Activated T-helper 2 cell treated with anti-CD3 and anti-CD28 coated beads, Interferon-gamma antibody, Interleukin-2, Interleukin-4, amounts not matched to agents 10 μg/mL and 5 μg/mL and 100 μg/mL, durations not matched to agents 14 hours and 24 hours and 36 hours (primary cell): ENCODE results near the gene STMP1. TPM values are rescaled to one million over a fixed set of nuclear protein-coding genes. Genes with fewer than 3 reads are reported as not detected.

Experiments
- DNase-seq: peaks from one replicate; pipeline ENCODE4 v3.0.0; 2021; ENCODE audit warnings: low spot score
- H3K27ac Mint-ChIP-seq: one replicate; pipeline ENCODE4 v1.8.0; 2021; ENCODE audit warnings: mixed read lengths
- H3K27me3 Mint-ChIP-seq: one replicate; pipeline ENCODE4 v1.8.0; 2021; ENCODE audit warnings: low read depth, mixed read lengths
- H3K36me3 Mint-ChIP-seq: one replicate; pipeline ENCODE4 v1.8.0; 2021; ENCODE audit warnings: low read depth, mixed read lengths
- H3K4me1 Mint-ChIP-seq: one replicate; pipeline ENCODE4 v1.8.0; 2021; ENCODE audit warnings: low read depth, mixed read lengths
- H3K4me3 Mint-ChIP-seq: one replicate; pipeline ENCODE4 v1.8.0; 2021; ENCODE audit warnings: low read depth, mild to moderate bottlenecking, moderate library complexity, mixed read lengths
- H3K9me3 Mint-ChIP-seq: one replicate; pipeline ENCODE4 v1.8.0; 2021; ENCODE audit warnings: mixed read lengths
- intact Hi-C: fragments of 100-400 bp; cut with micrococcal nuclease; formaldehyde crosslinking; loops from one replicate; pipeline ENCODE4 v1.15.1; 2023
- total RNA-seq: library from RNA; stranded (reverse); gene quantifications from 2 replicates; pipeline ENCODE4 v1.2.3, GENCODE V29; 2022

STMP1 gene
- total RNA-seq, 1 donor from 2014 or later: 25.1 TPM

DNA sequence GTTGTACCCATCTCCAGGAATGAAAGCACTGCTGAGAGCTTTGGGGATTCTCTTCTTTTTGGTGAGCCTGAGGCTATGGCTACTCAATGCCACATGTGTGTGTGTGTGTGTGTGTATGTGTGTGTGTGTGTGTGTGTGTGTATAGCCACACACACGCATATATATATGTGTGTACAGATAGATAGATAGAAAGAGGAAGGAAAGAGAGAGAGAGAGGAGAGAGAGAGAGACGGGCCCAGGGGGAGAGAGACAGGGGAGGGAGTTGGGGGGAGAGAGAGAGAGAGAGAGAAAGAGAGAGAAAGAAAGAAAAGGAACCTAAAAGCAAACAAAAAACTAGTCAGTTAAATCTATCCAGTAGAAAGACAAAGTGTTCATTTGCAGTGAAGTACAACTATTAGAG, 57.4 kb downstream of the STMP1 start:
- Mint-ChIP-seq H3K4me1 (no peaks in the 10 kb centered on the region), H3K4me3 (no peak overlapping the region), H3K27me3 (peaks cover 3% of the 10 kb centered on the region), H3K27ac (no peak overlapping the region), H3K36me3 (no peaks in the 10 kb centered on the region), H3K9me3 (no peaks in the 10 kb centered on the region)
- intact Hi-C loops: no loop called here
- DNase-seq: no peak

DNA sequence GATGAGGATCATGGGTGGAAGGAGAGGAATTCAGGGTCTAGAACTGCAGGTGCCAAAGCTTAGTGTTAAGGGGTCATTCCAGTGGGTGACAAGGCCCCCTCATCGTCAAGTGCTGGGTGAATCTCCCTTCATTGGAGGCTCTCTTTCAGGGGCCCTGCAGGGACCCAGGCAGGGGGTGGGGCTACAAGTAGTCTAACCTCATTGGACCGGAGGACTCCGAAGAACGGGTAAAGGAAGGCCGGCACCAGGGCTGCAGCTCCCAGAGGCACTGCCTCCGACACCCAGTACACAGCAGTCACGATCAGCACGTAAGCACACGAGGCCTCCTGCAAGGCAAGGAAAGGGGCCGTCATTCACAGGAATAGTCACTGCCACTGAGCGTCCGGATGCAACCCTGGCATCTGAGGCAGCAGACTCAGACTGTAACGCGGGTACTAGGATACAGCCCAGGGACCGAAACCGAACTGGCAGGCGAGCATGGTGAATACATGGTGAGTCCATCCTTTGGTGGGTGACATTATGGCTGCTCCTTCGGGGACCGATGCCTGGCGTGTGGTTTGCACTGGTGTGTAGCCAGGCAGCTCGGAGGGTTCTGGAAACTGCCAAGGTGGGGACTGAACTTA, 59.0 kb downstream of the STMP1 start:
- DNase-seq: no peak
- no peaks in the 10 kb centered on the region for H3K9me3 Mint-ChIP-seq
- H3K4me1 Mint-ChIP-seq: no peaks in the 10 kb centered on the region
- H3K27me3 Mint-ChIP-seq: peaks cover 3% of the 10 kb centered on the region
- intact Hi-C loops: no loop called here
- H3K27ac Mint-ChIP-seq: no peak overlapping the region
- no peaks in the 10 kb centered on the region for H3K36me3 Mint-ChIP-seq
- H3K4me3 Mint-ChIP-seq: no peak overlapping the region

DNA sequence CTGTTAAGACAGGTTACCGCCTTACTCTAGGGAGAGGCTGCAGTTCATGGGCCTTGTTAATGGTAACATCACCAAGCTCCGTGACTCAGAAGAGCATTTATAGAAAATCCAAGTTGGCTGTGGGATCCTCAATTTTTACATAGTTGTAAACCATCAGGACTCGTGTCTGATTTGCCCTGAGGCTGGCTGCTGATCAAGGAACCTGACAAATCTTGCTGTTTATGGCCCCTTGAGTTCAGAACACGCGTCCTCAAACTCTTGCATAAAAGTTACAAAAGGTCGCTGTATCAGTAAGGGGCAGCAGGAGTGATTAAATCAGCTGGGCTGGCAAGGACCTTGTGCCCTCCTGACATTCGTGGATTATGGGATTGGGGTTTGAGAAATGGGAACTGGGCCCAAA, 61.1 kb downstream of the STMP1 start:
- intact Hi-C loops: no loop called here
- Mint-ChIP-seq H3K4me1 (no peaks in the 10 kb centered on the region), H3K36me3 (no peaks in the 10 kb centered on the region), H3K9me3 (no peaks in the 10 kb centered on the region), H3K4me3 (no peak overlapping the region), H3K27me3 (peaks cover 3% of the 10 kb centered on the region), H3K27ac (no peak overlapping the region)
- no peak for DNase-seq

Other genes with a start within 250 kb of the STMP1 start
- gene CNOT4, start 152.4 kb upstream of the STMP1 start, total RNA-seq: 19.3 and 24.0 TPM in 2 replicates
- gene NUP205, start 104.6 kb upstream of the STMP1 start, total RNA-seq: 119 and 127 TPM in 2 replicates
- not detected in 2 replicates for gene SLC13A4, start 65.7 kb downstream of the STMP1 start, total RNA-seq
- not detected in 2 replicates for gene FAM180A, start 86.3 kb downstream of the STMP1 start, total RNA-seq